IMR-90 (cell line): Measurements from ENCODE around the gene GRPR. TPM values are rescaled to one million over a fixed set of nuclear protein-coding genes. Genes with fewer than 3 reads are reported as not detected.

Source experiments
- ATAC-seq: fragments of 200-7000 bp; cut with Tn5 transposase; 2 replicates; pipeline ENCODE4 v1.9.1; 2020; ENCODE audit warnings: low read depth, mild to moderate bottlenecking, moderate library complexity
- BruUV-seq: library from RNA; stranded (reverse); fragments of 400-500 nt; replicated peaks from 2 replicates; lab custom pipeline; 2021; lab: Mats Ljungman, UMichigan
- CTCF ChIA-PET: fragments of 300-600 bp; formaldehyde crosslinking; extraction: SDS; loops from one replicate; lab custom pipeline; 2021; ENCODE audit warnings: antibody characterized with exemption; lab: Yijun Ruan, JAX
- POLR2A ChIA-PET: fragments of 300-600 bp; sonication (Branson Sonifier 250); formaldehyde crosslinking; loops from one replicate; lab custom pipeline; 2022; ENCODE audit warnings: antibody characterized with exemption; ENCODE audit not compliant: unreplicated experiment; lab: Charles Lee
- DNase-seq: peaks from one replicate; pipeline ENCODE4 v3.0.0; 2013
- H2AFZ ChIP-seq: replicated peaks from 2 replicates; pipeline ENCODE3; 2013; ENCODE audit warnings: low read length, mild to moderate bottlenecking; ENCODE audit not compliant: poor library complexity
- H2AK5ac ChIP-seq: 2 replicates; pipeline ENCODE4 v1.6.1; 2013; ENCODE audit warnings: low read depth, low read length, inconsistent platforms
- H2AK9ac ChIP-seq: replicated peaks from 2 replicates; pipeline ENCODE3; 2013; ENCODE audit warnings: mild to moderate bottlenecking, low read depth, low read length, moderate library complexity; ENCODE audit not compliant: poor library complexity
- H2BK120ac ChIP-seq: 2 replicates; pipeline ENCODE4 v1.6.1; 2013; ENCODE audit warnings: low read depth, low read length, inconsistent platforms
- H2BK15ac ChIP-seq: 3 replicates; pipeline ENCODE4 v1.6.1; 2013; ENCODE audit warnings: low read depth, low read length, inconsistent platforms
- H2BK20ac ChIP-seq: 2 replicates; pipeline ENCODE4 v1.6.1; 2013; ENCODE audit warnings: low read depth, mild to moderate bottlenecking, inconsistent platforms, low read length, moderate library complexity
- H2BK5ac ChIP-seq: 2 replicates; pipeline ENCODE4 v1.6.1; 2013; ENCODE audit warnings: mild to moderate bottlenecking, low read depth, low read length, inconsistent platforms; ENCODE audit not compliant: poor library complexity, severe bottlenecking
- H3K14ac ChIP-seq: replicated peaks from 2 replicates; pipeline ENCODE4 v1.6.1; 2013; ENCODE audit warnings: low read depth, low read length, inconsistent platforms
- H3K18ac ChIP-seq: 2 replicates; pipeline ENCODE4 v1.6.1; 2013; ENCODE audit warnings: low read depth, low read length, control low read depth
- H3K23ac ChIP-seq: 2 replicates; pipeline ENCODE4 v1.6.1; 2013; ENCODE audit warnings: low read depth, low read length, inconsistent platforms
- H3K27ac ChIP-seq: 2 replicates; pipeline ENCODE4 v1.5.1; 2013; ENCODE audit warnings: mild to moderate bottlenecking, control low read depth, low read length; ENCODE audit not compliant: insufficient read depth
- H3K27me3 ChIP-seq: 2 replicates; pipeline ENCODE4 v1.6.1; 2013; ENCODE audit warnings: low read length; ENCODE audit not compliant: control insufficient read depth, insufficient read depth
- H3K36me3 ChIP-seq: 2 replicates; pipeline ENCODE4 v1.6.1; 2013; ENCODE audit warnings: low read length, mixed read lengths; ENCODE audit not compliant: control insufficient read depth, insufficient read depth
- H3K4ac ChIP-seq: 2 replicates; pipeline ENCODE4 v1.6.1; 2013; ENCODE audit warnings: low read depth, low read length, inconsistent platforms
- H3K4me1 ChIP-seq: 2 replicates; pipeline ENCODE4 v1.6.1; 2013; ENCODE audit warnings: low read length, mixed read lengths; ENCODE audit not compliant: control insufficient read depth, insufficient read depth
- H3K4me2 ChIP-seq: 2 replicates; pipeline ENCODE4 v1.6.1; 2013; ENCODE audit warnings: low read depth, mild to moderate bottlenecking, control low read depth, low read length, moderate library complexity
- H3K4me3 ChIP-seq: 2 replicates; pipeline ENCODE4 v1.5.1; 2013; ENCODE audit warnings: low read depth, mild to moderate bottlenecking, control low read depth, low read length, moderate library complexity; ENCODE audit not compliant: insufficient read depth
- H3K56ac ChIP-seq: 2 replicates; pipeline ENCODE4 v1.6.1; 2013; ENCODE audit warnings: low read length, inconsistent platforms; ENCODE audit not compliant: insufficient read depth; ENCODE audit errors: extremely low read depth
- H3K79me1 ChIP-seq, 2 experiments: 2 replicates each; pipeline ENCODE4 v1.6.1; 2013; ENCODE audit warnings: low read length in 2 of 2, inconsistent platforms in 1 of 2, low read depth in 1 of 2
- H3K9ac ChIP-seq: 2 replicates; pipeline ENCODE4 v1.6.1; 2013; ENCODE audit warnings: low read depth, low read length, control low read depth
- H3K9me1 ChIP-seq: 2 replicates; pipeline ENCODE4 v1.6.1; 2013; ENCODE audit warnings: low read length, inconsistent platforms; ENCODE audit not compliant: insufficient read depth
- H3K9me3 ChIP-seq: 2 replicates; pipeline ENCODE4 v1.6.1; 2013; ENCODE audit warnings: low read length; ENCODE audit not compliant: control insufficient read depth, insufficient read depth
- H4K20me1 ChIP-seq: 2 replicates; pipeline ENCODE4 v1.6.1; 2013; ENCODE audit warnings: low read length, inconsistent platforms; ENCODE audit not compliant: insufficient read depth
- H4K5ac ChIP-seq: 2 replicates; pipeline ENCODE4 v1.6.1; 2013; ENCODE audit warnings: mild to moderate bottlenecking, low read depth, low read length, control low read depth
- H4K8ac ChIP-seq, 2 experiments: 2 replicates each; pipeline ENCODE4 v1.6.1; 2013; ENCODE audit warnings: low read depth in 2 of 2, low read length in 2 of 2, control low read depth in 1 of 2, inconsistent platforms in 1 of 2
- H4K91ac ChIP-seq: 2 replicates; pipeline ENCODE4 v1.6.1; 2013; ENCODE audit warnings: low read depth, low read length, inconsistent platforms; ENCODE audit not compliant: insufficient read depth
- CHD1 ChIP-seq: IDR thresholded peaks from 2 replicates; pipeline ENCODE4 v1.6.1; 2012; ENCODE audit warnings: low read depth, low read length, improper control_type of control experiment
- MAFK ChIP-seq: IDR thresholded peaks from 2 replicates; pipeline ENCODE4 v1.6.1; 2012; ENCODE audit warnings: low read depth, low read length, improper control_type of control experiment
- MAZ ChIP-seq: IDR thresholded peaks from 2 replicates; pipeline ENCODE4 v1.6.1; 2012; ENCODE audit warnings: low read depth, mild to moderate bottlenecking, low read length, improper control_type of control experiment, moderate library complexity, borderline replicate concordance
- USF2 ChIP-seq: fragments of 150-350 bp; IDR thresholded peaks from 2 replicates; pipeline ENCODE4 v1.6.1; 2017; ENCODE audit warnings: mild to moderate bottlenecking, antibody characterized with exemption, low read length, low read depth
- WGBS, 2 experiments: methylation state at CpG; one replicate each; pipeline versions ENCODE4 v1.1.5 to v1.1.7; 2013; ENCODE audit warnings: missing lambda C conversion rate in 2 of 2; ENCODE audit not compliant: insufficient read length in 1 of 2; ENCODE audit errors: extremely low coverage in 2 of 2; 5-methylcytosine and 5-hydroxymethylcytosine counted together
- dilution Hi-C: fragments of 300-500 bp; cut with HindIII; formaldehyde crosslinking; loops from one replicate; pipeline ENCODE4 v1.14.3; 2018; ENCODE audit warnings: low sequenced_read_pairs; ENCODE audit not compliant: unreplicated experiment
- in situ Hi-C: fragments of 300-500 bp; cut with MboI; formaldehyde crosslinking; loops from 3 replicates; pipeline ENCODE4 v1.14.3; 2019; ENCODE audit warnings: low sequenced_read_pairs, inconsistent platforms, mixed read lengths
- intact Hi-C: fragments of 100-400 bp; cut with micrococcal nuclease; formaldehyde crosslinking; loops from 2 replicates; pipeline ENCODE4 v1.10.0; 2022
- polyA plus RNA-seq, 3 experiments: library from polyadenylated mRNA; depleted of rRNA; stranded (reverse); fragments of >200 nt; gene quantifications; 2 replicates each; pipeline ENCODE4 v1.2.3, GENCODE V29; 2012; ENCODE audit warnings: low replicate concordance in 1 of 3
- total RNA-seq: library from RNA; depleted of rRNA; stranded (reverse); fragments of >200 nt; gene quantifications from 2 replicates; pipeline ENCODE4 v1.2.3, GENCODE V29; 2012

GRPR gene
- total and polyA plus RNA-seq, 2 of the 4 experiments (the other 2 are of a cell fraction): 9.2 to 13.6 TPM

- H2AK5ac ChIP-seq: peak overlapping the region; percentile 47; the same call in 1 of the 2 replicates
- peak overlapping the region; percentile 95; the same call in 1 of the 2 replicates for H4K91ac ChIP-seq
- H3K4ac ChIP-seq: peak overlapping the region; percentile 70
- ATAC-seq (no peak; the same call in 1 of the 2 replicates), DNase-seq (peak; percentile 11)
- peak overlapping the region; percentile 96 for H2BK120ac ChIP-seq
- H3K23ac ChIP-seq: peak overlapping the region; percentile 48; the same call in 1 of the 2 replicates
- peak overlapping the region; percentile 17; the same call in 1 of the 2 replicates for H4K5ac ChIP-seq
- no peak overlapping the region for H3K27ac ChIP-seq
- H3K14ac ChIP-seq: peak overlapping the region; percentile 40; the same call in 1 of the 2 replicates
- peak overlapping the region; percentile 50 for H2BK5ac ChIP-seq
- WGBS, 2 experiments: 29% methylated on average over 1 of the region's 4 CpGs; no CpG with 5 or more reads in 1 of the 2 experiments
- peak overlapping the region; percentile 80; the same call in 1 of the 2 replicates for H3K18ac ChIP-seq
- no peaks in the 10 kb centered on the region for H4K20me1 ChIP-seq
- H3K4me3 ChIP-seq: no peak overlapping the region
- H3K9me3 ChIP-seq: no peaks in the 10 kb centered on the region
- in situ Hi-C loops (no loop called here), dilution Hi-C loops (no loop called here), intact Hi-C loops (no loop called here)
- no TSS peak for BruUV-seq
- H2AK9ac ChIP-seq: no peak overlapping the region
- no peak overlapping the region for H2AFZ ChIP-seq
- H3K9me1 ChIP-seq: no peaks in the 10 kb centered on the region; the same call in none of the 2 replicates
- no peak for TF ChIP-seq MAFK
- TF ChIP-seq MAZ: no peak
- TF ChIP-seq CHD1: no peak
- TF ChIP-seq USF2: 0 out of 2 replicates have a peak, but pooled peaks have one; percentile 5
- H3K56ac ChIP-seq: no peak overlapping the region
- H3K79me1 ChIP-seq: no peaks in the 10 kb centered on the region
- peaks cover 9% of the 10 kb centered on the region for H3K4me1 ChIP-seq
- H2BK15ac ChIP-seq: no peak overlapping the region
- CTCF ChIA-PET: interaction anchor here (0.6 to 1.0 kb wide), 2 partner anchors 258 to 379 kb away, joined by 3 read pairs; no protein-coding TSS in a partner anchor
- no peaks in the 10 kb centered on the region for H3K27me3 ChIP-seq
- H3K4me2 ChIP-seq: peak overlapping the region; percentile 70; the same call in 1 of the 2 replicates
- H2BK20ac ChIP-seq: peak overlapping the region; percentile 74; the same call in 1 of the 2 replicates
- POLR2A ChIA-PET: no interaction called here
- peak overlapping the region; percentile 48 to 91; a peak in 1 of 4 replicates for H4K8ac ChIP-seq
- H3K36me3 ChIP-seq: no peaks in the 10 kb centered on the region
- H3K9ac ChIP-seq: no peak overlapping the region
These were observed 63.8 kb downstream of the GRPR start for GRCh38 chrX:16187024-16187760.
